Stimulated activated memory B cell treated with anti-CD40 and anti-IgM and Interleukin-4, amounts not matched to agents 10 μg/mL and 1 μg/mL and 100 μg/mL, for 72 hours (primary cell): ENCODE results near the gene ABHD2.

Experiments
- ATAC-seq: fragments of 150-1000 bp; cut with Tn5 transposase; 2 replicates; pipeline ENCODE4 v1.10.0; 2021
- H3K27ac Mint-ChIP-seq: one replicate; pipeline ENCODE4 v1.8.0; 2022; ENCODE audit warnings: mild to moderate bottlenecking, mixed read lengths
- H3K27me3 Mint-ChIP-seq: one replicate; pipeline ENCODE4 v1.8.0; 2022; ENCODE audit warnings: mixed read lengths
- H3K36me3 Mint-ChIP-seq: one replicate; pipeline ENCODE4 v1.8.0; 2022; ENCODE audit warnings: mixed read lengths
- H3K4me1 Mint-ChIP-seq: one replicate; pipeline ENCODE4 v1.8.0; 2022; ENCODE audit warnings: mixed read lengths
- H3K4me3 Mint-ChIP-seq: one replicate; pipeline ENCODE4 v1.8.0; 2022; ENCODE audit warnings: mild to moderate bottlenecking, moderate library complexity, mixed read lengths
- H3K9me3 Mint-ChIP-seq: one replicate; pipeline ENCODE4 v1.8.0; 2022; ENCODE audit warnings: mixed read lengths

ABHD2 gene

DNA sequence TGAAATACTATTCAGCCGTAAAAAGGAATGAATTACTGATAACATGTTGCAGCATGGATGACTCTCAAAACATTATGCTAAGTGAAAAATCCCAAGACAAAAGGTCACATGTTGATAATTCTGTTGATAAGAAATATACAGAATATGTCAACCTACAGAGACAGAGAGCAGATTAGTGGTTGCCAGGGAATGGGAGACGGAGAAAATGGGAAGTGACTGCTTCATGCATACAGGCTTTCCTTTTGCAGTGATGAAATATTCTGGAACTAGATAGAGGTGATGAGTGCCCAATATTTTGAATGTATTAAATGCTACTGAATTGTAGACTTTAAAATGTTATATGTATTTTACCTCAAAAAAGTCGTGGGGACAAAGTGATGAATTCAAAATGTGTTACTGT is 56.2 kb downstream of the ABHD2 start:
- peaks cover 12% of the 10 kb centered on the region for H3K4me1 Mint-ChIP-seq
- ATAC-seq, result no peak
- H3K9me3 Mint-ChIP-seq, result no peaks in the 10 kb centered on the region
- H3K27ac Mint-ChIP-seq, result no peak overlapping the region
- H3K4me3 Mint-ChIP-seq, result no peak overlapping the region
- no peaks in the 10 kb centered on the region for H3K27me3 Mint-ChIP-seq
- peaks cover 27% of the 10 kb centered on the region for H3K36me3 Mint-ChIP-seq

DNA sequence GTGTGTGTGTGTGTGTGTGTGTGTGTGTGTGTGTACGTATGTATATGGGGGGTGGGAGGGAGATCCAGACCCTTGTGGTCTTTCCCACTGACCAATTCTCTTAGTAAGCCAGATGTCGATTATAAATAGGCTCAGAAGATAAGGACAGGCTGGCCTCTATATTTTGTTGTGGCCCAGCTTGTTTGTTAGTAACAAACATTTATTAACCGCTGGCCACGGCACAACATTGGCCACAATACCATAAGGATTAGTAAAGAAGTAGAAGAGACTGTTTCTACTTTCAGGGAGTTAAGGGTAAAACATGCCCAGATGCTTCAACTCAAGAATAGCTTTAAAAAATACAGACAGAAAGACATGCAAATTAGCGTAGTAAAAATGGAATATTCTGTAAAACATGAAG is 58.1 kb downstream of the ABHD2 start:
- peaks cover 15% of the 10 kb centered on the region for H3K4me1 Mint-ChIP-seq
- H3K27ac Mint-ChIP-seq, result no peak overlapping the region
- H3K4me3 Mint-ChIP-seq, result no peak overlapping the region

GRCh38 chr15:89148126-89148525 is 59.9 kb downstream of the ABHD2 start:
- Mint-ChIP-seq H3K4me3 (no peak overlapping the region), H3K4me1 (peaks cover 15% of the 10 kb centered on the region), H3K9me3 (no peaks in the 10 kb centered on the region), H3K36me3 (peaks cover 41% of the 10 kb centered on the region), H3K27me3 (no peaks in the 10 kb centered on the region), H3K27ac (no peak overlapping the region)
- no peak for ATAC-seq

More for the DNA sequence above, 58.1 kb downstream of the ABHD2 start:
- H3K36me3 Mint-ChIP-seq, result peaks cover 26% of the 10 kb centered on the region
- no peaks in the 10 kb centered on the region for H3K9me3 Mint-ChIP-seq
- ATAC-seq, result no peak
- no peaks in the 10 kb centered on the region for H3K27me3 Mint-ChIP-seq

DNA sequence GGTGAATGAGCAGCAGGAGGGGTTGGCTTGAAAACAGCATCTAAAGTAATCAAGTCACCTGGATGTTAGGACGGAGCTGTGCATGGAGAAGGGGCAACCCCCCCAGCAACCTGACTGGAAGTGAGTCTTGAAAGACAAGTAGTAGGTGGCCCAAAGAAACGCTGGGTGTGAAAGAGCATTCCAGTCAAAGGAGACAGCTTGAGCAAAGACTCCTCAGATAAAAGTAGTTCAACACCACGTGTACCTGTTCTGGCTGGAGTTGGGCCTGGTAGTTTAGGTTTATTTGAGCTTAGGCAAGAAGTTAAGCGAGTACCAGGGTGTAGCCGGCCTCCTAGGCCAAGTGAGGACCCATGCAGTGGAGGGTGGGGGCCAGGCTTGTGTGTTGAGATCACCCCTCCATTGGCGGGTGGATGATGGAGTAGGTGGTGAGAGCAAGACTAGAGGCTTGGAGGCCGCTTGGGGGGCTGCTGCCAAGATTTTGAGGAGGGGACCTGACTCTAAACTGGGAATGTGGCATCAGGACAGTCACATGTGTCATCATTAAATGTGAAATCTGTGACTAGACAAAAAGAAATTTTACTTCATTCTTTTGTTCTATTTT is 61.3 kb downstream of the ABHD2 start:
- Mint-ChIP-seq H3K4me1 (peaks cover 4% of the 10 kb centered on the region), H3K27me3 (no peaks in the 10 kb centered on the region), H3K9me3 (no peaks in the 10 kb centered on the region), H3K27ac (no peak overlapping the region), H3K36me3 (peaks cover 42% of the 10 kb centered on the region), H3K4me3 (no peak overlapping the region)
- no peak for ATAC-seq

DNA sequence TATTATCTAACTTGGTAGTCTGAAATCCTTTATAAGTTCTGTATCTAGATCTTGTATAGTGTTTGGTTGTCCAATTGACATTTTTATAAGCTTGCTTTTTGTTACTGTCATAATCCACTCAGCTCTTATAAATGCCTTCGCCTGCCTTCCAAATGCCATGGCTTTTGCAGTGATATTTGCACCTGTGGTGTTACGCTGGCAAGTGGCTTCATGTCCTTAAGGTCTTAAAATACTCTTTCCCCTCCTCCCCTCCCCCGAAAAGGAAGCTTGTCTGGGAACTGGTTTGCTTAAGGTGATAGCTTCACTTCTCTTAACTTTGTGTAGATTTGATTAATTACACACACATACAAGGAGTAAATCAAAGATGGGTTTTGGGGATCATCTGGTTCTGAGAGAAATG is 62.0 kb downstream of the ABHD2 start:
- Mint-ChIP-seq H3K27me3 (no peaks in the 10 kb centered on the region), H3K9me3 (no peaks in the 10 kb centered on the region), H3K4me1 (peaks cover 4% of the 10 kb centered on the region), H3K4me3 (no peak overlapping the region), H3K27ac (no peak overlapping the region), H3K36me3 (peaks cover 42% of the 10 kb centered on the region)
- no peak for ATAC-seq

DNA sequence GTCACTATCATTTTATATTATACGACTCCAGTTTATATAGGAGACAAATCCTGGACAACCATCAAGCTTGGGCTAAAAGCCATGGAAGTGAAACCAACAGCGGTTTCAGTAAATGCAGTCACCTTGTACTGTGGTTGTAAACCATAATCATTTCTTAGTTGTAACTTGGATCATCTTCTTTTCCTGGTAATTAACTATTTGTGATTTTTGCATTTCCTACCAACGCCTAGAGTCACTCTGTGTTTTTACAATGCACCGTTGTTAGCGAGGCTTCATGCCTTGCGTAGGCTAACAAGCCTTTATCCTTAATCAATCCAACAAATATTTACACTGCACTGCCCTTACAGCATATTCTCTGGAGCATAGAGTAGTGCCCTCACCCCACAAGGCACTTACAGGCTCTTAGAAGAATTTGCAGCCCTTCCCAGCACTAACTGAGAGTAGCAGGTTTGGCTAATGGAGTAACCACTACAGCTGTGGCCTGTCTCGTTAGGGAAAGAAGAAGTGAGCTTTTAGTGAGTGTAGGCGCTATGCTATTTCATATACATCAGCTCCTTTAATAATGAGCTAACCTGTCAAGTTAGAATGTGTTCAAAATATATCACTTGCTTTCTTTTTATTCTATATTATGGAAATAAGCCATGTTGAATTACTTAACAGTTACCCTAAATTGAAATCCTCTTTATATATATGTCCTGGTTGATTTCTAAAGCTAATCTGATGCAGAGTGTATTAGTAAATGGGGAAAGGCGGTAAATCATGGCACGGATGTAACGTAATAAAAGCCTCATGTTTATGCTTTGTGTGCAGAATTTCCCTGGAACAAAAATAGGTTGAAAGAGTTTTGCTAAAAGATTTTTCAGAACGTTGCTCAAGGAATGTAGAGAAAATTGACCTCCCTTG is 62.8 kb downstream of the ABHD2 start:
- Mint-ChIP-seq H3K9me3 (no peaks in the 10 kb centered on the region), H3K4me1 (peaks cover 4% of the 10 kb centered on the region), H3K27ac (no peak overlapping the region), H3K36me3 (peaks cover 41% of the 10 kb centered on the region), H3K4me3 (no peak overlapping the region), H3K27me3 (no peaks in the 10 kb centered on the region)
- no peak for ATAC-seq

- Mint-ChIP-seq H3K4me3 (no peak overlapping the region), H3K9me3 (no peaks in the 10 kb centered on the region), H3K27ac (no peak overlapping the region), H3K4me1 (no peaks in the 10 kb centered on the region), H3K36me3 (peaks cover 57% of the 10 kb centered on the region), H3K27me3 (no peaks in the 10 kb centered on the region)
- ATAC-seq, result no peak
Observed at GRCh38 chr15:89155122-89155521, 66.9 kb downstream of the ABHD2 start.

DNA sequence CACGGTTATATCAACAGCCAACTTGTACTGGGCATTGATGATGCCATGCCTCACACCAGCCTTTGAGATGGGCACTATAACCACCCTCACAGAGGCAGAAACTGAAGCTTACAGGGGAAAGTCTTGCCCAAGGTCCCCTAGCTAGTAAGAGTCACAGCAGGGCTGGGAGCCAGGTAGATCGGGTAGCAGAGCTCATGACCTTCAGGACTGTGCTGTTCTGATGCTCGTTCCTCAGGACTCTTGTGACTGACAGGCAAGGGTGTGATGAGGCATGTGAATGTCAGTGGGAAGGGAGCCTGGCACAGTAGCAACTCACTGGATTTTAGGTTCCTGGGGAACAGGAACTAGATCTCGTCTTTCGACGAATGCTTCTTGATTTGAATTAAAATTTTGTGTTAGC is 67.4 kb downstream of the ABHD2 start:
- Mint-ChIP-seq H3K4me3 (no peak overlapping the region), H3K36me3 (peaks cover 62% of the 10 kb centered on the region), H3K4me1 (no peaks in the 10 kb centered on the region), H3K27ac (no peak overlapping the region), H3K9me3 (no peaks in the 10 kb centered on the region), H3K27me3 (no peaks in the 10 kb centered on the region)
- no peak for ATAC-seq

- ATAC-seq, result no peak
- Mint-ChIP-seq H3K4me3 (no peak overlapping the region), H3K27ac (no peak overlapping the region)
Observed at GRCh38 chr15:89157061-89157460, 68.8 kb downstream of the ABHD2 start.

GRCh38 chr15:89157918-89158564 is 69.8 kb downstream of the ABHD2 start:
- Mint-ChIP-seq H3K27me3 (no peaks in the 10 kb centered on the region), H3K4me1 (no peaks in the 10 kb centered on the region), H3K4me3 (no peak overlapping the region), H3K9me3 (no peaks in the 10 kb centered on the region), H3K36me3 (peaks cover 63% of the 10 kb centered on the region), H3K27ac (no peak overlapping the region)
- ATAC-seq, result no peak

More at GRCh38 chr15:89157061-89157460, 68.8 kb downstream of the ABHD2 start:
- H3K9me3 Mint-ChIP-seq, result no peaks in the 10 kb centered on the region
- peaks cover 63% of the 10 kb centered on the region for H3K36me3 Mint-ChIP-seq
- H3K4me1 Mint-ChIP-seq, result no peaks in the 10 kb centered on the region
- no peaks in the 10 kb centered on the region for H3K27me3 Mint-ChIP-seq

DNA sequence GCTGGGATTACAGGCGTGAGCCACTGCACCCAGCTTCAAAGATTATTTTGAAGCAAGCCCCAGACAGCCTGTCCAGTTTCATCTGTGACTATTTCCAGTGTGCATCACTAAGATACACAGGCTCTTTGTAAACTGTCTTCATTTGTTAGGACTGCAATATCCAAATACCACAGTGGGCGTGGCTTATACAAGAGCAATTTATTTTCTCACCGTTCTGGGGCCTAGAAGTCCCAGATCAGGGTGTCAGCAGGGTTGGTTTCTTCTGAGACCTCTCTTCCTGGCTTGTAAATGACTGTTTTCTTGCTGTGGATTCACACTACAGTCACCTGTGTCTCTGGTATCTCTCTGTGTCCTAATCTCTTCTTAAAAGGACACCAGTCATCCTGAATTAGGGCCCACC is 73.4 kb downstream of the ABHD2 start:
- no peaks in the 10 kb centered on the region for H3K4me1 Mint-ChIP-seq
- peaks cover 45% of the 10 kb centered on the region for H3K36me3 Mint-ChIP-seq
- ATAC-seq, result no peak
- H3K9me3 Mint-ChIP-seq, result no peaks in the 10 kb centered on the region
- H3K27me3 Mint-ChIP-seq, result no peaks in the 10 kb centered on the region
- no peak overlapping the region for H3K27ac Mint-ChIP-seq
- no peak overlapping the region for H3K4me3 Mint-ChIP-seq

DNA sequence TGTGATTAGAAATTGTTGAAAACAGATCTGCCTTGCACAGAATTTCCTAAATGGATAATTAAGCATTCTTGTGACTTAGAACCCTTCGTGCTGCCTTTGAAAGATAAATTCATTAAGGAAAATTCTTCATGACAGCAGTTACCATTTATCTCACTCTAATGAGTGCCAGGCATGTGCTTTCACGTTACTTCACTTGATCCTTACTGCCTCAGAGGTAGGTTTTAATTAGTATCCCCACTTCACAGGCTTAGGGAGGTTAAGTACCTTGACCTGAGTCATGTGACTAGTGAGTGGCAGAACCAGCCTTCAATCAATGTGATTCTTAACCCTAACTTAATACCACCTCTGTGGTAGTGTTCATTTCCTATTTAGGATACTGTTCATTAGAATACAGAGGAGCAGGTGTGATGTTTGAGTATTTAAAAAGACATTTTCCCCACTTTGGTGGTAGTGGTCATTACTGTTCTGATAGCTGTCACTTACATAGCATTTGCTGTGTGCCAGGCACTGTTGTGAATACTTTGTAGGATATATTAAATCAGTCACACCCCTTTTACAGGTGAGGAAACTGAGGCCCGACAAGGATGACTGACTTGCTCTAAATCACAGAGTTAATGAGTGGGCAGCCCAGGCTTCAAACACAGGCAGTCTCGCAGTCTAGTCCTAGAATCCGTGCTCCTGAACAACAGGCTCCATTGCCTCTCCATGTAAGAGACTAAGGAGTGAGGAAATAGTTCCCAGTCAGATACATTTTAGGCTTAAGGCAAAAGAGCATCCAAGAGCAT is 75.2 kb downstream of the ABHD2 start:
- Mint-ChIP-seq H3K4me3 (no peak overlapping the region), H3K4me1 (peaks cover 12% of the 10 kb centered on the region), H3K36me3 (peaks cover 33% of the 10 kb centered on the region), H3K27ac (no peak overlapping the region), H3K9me3 (no peaks in the 10 kb centered on the region), H3K27me3 (no peaks in the 10 kb centered on the region)
- no peak for ATAC-seq

DNA sequence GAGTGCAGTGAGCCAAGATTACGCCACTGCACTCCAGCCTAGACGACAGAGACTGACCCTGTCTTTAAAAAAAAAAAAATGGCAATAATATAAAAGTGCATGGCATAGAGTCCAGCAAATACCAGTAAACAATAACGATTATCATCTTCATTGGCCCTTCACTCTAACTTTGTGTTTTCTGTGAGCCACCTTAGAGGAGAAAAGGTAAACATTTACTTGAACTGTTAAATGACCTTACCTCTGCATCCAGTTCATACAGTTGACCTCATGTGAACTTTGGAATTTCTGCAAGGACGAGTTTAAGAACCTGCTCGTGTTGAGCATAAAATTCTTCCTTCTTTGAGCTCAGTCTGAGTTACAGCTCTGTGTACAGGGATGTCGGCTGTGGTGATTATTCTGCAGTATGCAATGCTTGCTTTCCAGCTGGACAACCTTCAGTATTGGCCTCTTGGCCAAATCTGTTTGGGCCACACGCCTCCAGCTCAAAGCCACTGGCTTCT is 76.5 kb downstream of the ABHD2 start:
- Mint-ChIP-seq H3K4me1 (peaks cover 12% of the 10 kb centered on the region), H3K36me3 (peaks cover 24% of the 10 kb centered on the region), H3K9me3 (no peaks in the 10 kb centered on the region), H3K4me3 (no peak overlapping the region), H3K27me3 (no peaks in the 10 kb centered on the region), H3K27ac (no peak overlapping the region)
- no peak for ATAC-seq

GRCh38 chr15:89165677-89166076 is 77.4 kb downstream of the ABHD2 start:
- Mint-ChIP-seq H3K36me3 (peaks cover 22% of the 10 kb centered on the region), H3K27me3 (no peaks in the 10 kb centered on the region), H3K4me1 (peaks cover 12% of the 10 kb centered on the region), H3K4me3 (no peak overlapping the region), H3K9me3 (no peaks in the 10 kb centered on the region), H3K27ac (no peak overlapping the region)
- ATAC-seq, result no peak
